Neutrophil (primary cell): Measurements from ENCODE around the gene CASP6.

Experiments used
- H3K27ac ChIP-seq: fragments of 200-600 bp; sonication (generic); 2 replicates; pipeline ENCODE4 v1.5.1; 2016; ENCODE audit warnings: mild to moderate bottlenecking, moderate library complexity
- H3K27me3 ChIP-seq: fragments of 200-600 bp; sonication (generic); 2 replicates; pipeline ENCODE4 v1.6.0; 2016; ENCODE audit warnings: mild to moderate bottlenecking
- H3K36me3 ChIP-seq: fragments of 200-600 bp; sonication (generic); 2 replicates; pipeline ENCODE4 v1.5.1; 2017
- H3K4me1 ChIP-seq, 2 experiments: fragments of 200-600 bp in 1 of 2; sonication (generic) in 1 of 2; 1 replicate in 1 of 2; 2 replicates in 1 of 2; pipeline versions ENCODE4 v1.5.1 to v1.6.1; 2013 to 2016; ENCODE audit warnings: low read depth in 1 of 2, low read length in 1 of 2, mild to moderate bottlenecking in 1 of 2, moderate library complexity in 1 of 2; ENCODE audit not compliant: control insufficient read depth in 1 of 2, insufficient read depth in 1 of 2
- H3K4me3 ChIP-seq, 2 experiments: fragments of 200-600 bp in 1 of 2; sonication (generic) in 1 of 2; 1 replicate in 1 of 2; 2 replicates in 1 of 2; pipeline ENCODE4 v1.5.1; 2013 to 2016; ENCODE audit warnings: low read depth in 1 of 2, low read length in 1 of 2, mild to moderate bottlenecking in 1 of 2, moderate library complexity in 1 of 2
- H3K9me3 ChIP-seq: fragments of 200-600 bp; sonication (generic); 2 replicates; pipeline ENCODE4 v1.5.1; 2016
- TF ChIP-seq, protein P1 (sequence below): fragments of 200-600 bp; sonication (generic); IDR thresholded peaks from 2 replicates; pipeline ENCODE4 v1.5.1; 2016; ENCODE audit warnings: antibody characterized with exemption

The CASP6 gene

DNA sequence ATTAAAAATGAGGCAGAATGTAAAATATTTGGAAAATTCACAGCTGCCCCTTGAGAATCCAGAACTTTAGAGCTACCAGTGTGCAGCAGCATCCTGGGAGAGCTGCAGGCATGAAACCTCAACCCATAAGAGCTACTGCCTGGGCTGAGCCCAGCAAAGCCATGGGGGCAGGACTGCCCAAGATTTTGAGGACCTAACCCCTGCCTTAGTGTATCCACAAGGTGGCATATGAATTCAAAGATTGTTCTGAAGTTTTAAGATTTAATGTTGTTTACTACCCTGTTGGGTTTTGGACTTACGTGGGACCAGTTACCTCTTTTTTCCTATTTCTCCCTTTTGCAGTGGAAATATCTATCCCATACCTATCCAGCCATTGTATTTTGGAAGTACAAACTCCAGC lies 26.4 kb downstream of the CASP6 start:
- Histone ChIP-seq H3K27me3 (no peaks in the 10 kb centered on the region), H3K36me3 (no peaks in the 10 kb centered on the region), H3K4me3 (no peak overlapping the region), H3K4me1 (no peaks in the 10 kb centered on the region), H3K27ac (no peak overlapping the region), H3K9me3 (no peaks in the 10 kb centered on the region)
- TF ChIP-seq, protein P1, sequence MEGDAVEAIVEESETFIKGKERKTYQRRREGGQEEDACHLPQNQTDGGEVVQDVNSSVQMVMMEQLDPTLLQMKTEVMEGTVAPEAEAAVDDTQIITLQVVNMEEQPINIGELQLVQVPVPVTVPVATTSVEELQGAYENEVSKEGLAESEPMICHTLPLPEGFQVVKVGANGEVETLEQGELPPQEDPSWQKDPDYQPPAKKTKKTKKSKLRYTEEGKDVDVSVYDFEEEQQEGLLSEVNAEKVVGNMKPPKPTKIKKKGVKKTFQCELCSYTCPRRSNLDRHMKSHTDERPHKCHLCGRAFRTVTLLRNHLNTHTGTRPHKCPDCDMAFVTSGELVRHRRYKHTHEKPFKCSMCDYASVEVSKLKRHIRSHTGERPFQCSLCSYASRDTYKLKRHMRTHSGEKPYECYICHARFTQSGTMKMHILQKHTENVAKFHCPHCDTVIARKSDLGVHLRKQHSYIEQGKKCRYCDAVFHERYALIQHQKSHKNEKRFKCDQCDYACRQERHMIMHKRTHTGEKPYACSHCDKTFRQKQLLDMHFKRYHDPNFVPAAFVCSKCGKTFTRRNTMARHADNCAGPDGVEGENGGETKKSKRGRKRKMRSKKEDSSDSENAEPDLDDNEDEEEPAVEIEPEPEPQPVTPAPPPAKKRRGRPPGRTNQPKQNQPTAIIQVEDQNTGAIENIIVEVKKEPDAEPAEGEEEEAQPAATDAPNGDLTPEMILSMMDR = no peak

DNA sequence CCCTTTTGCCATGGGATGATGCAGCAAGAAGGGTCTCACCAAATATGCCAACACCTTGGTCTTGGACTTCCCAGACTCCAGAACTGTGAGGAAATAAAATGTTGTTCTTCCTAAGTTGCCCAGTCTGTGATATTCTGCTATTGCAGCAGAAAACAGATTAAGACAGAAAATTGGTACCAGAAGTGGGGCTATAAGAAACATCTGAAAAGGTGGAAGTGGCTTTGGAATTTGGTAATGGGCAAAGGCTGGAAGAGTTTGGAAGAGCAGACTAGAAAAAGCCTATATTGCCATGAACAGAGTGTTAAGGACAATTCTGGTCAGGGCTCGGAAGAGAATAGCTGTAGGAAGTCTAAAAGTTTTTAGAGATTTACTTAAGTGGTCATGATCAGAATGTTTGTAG lies 27.4 kb downstream of the CASP6 start:
- TF ChIP-seq, protein P1 = no peak
- no peaks in the 10 kb centered on the region for H3K27me3 ChIP-seq
- H3K4me3 ChIP-seq = no peak overlapping the region
- H3K9me3 ChIP-seq = no peaks in the 10 kb centered on the region
- no peaks in the 10 kb centered on the region for H3K36me3 ChIP-seq
- no peak overlapping the region for H3K27ac ChIP-seq
- no peaks in the 10 kb centered on the region for H3K4me1 ChIP-seq

DNA sequence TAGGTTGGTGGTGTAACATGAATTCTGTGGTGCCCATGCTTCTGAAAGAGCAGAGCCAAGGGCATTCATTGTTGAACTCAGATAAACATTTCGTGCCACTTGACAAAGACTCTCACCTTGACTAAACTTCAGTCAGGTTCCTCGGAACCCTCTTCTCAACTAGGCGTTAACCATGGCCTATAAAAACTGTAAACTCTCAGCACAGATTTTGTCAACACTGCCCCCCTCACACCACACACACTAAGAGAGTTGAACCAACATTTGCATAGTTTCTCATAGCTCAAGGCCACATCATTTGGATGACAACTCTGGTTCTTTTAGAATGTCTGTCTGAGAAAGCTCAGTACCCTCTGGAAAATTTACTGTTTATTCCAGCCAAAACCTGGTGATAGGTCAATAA lies 28.1 kb downstream of the CASP6 start:
- H3K27me3 ChIP-seq = no peaks in the 10 kb centered on the region

DNA sequence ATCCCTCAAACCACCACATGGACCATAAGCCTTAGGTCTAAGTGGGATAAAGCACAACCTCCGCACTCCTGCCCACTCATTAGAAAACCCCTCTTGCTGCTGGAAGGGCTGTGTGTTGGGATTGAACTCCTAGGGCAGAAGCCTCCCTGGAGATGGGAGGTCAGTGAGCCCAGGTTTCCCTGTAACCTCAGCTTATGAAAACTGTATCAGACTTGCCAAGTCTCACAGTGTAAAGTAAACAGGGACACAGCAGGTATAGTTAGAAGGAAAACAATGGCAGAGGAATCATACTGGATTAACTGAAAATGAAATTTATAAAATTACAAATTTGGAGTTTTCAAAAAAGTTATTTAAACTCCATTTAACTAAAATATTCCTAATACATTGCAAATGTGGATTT lies 29.9 kb downstream of the CASP6 start:
- H3K4me3 ChIP-seq = no peak overlapping the region
- TF ChIP-seq, protein P1 = no peak
- no peaks in the 10 kb centered on the region for H3K9me3 ChIP-seq
- H3K27ac ChIP-seq = no peak overlapping the region
- H3K4me1 ChIP-seq = no peaks in the 10 kb centered on the region
- no peaks in the 10 kb centered on the region for H3K27me3 ChIP-seq
- no peaks in the 10 kb centered on the region for H3K36me3 ChIP-seq

More for the DNA sequence above, 28.1 kb downstream of the CASP6 start:
- Histone ChIP-seq H3K36me3 (no peaks in the 10 kb centered on the region), H3K9me3 (no peaks in the 10 kb centered on the region), H3K4me3 (no peak overlapping the region), H3K4me1 (no peaks in the 10 kb centered on the region), H3K27ac (no peak overlapping the region)
- TF ChIP-seq, protein P1 = no peak

DNA sequence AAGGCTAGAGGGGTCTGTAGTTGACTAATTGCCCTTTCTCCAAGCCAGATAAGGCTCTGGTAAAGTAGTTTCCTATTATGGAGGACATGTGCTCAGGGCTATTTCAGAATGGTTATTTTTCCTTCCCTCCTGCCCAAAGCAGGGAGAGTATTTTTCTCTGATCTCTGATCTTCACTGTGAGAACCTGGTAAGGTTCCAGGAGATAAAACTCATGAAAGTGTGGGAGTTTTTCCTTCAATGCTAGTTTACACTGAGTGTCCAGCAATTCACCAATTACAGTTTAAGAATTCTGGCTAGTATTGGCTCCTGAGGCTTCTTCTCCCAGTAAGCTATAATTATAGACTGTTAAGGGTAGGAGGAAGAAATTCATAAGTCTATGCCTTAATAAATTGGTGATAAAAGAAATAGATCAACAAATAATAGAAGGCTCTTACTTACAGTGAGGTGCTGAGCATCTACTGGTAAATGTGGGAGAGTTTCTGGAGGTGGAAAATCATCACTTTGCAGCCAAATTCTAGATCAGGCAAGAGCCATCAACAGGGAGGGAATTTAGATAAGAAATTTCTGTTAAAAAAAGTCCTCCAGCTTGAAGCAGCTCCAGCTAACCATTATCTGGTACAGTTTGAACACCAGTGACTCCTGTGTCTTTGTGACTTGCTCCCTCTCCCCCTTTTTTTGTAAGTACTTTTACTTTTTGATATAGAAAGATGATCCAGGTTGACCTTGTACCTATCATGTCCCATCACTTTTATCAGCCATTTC lies 30.9 kb downstream of the CASP6 start:
- Histone ChIP-seq H3K27ac (no peak overlapping the region), H3K4me3 (no peak overlapping the region), H3K4me1 (no peaks in the 10 kb centered on the region), H3K27me3 (no peaks in the 10 kb centered on the region), H3K9me3 (no peaks in the 10 kb centered on the region), H3K36me3 (no peaks in the 10 kb centered on the region)
- TF ChIP-seq, protein P1 = no peak
